ENCODE measurements around the gene DIPK1A.

DIPK1A gene

DNA sequence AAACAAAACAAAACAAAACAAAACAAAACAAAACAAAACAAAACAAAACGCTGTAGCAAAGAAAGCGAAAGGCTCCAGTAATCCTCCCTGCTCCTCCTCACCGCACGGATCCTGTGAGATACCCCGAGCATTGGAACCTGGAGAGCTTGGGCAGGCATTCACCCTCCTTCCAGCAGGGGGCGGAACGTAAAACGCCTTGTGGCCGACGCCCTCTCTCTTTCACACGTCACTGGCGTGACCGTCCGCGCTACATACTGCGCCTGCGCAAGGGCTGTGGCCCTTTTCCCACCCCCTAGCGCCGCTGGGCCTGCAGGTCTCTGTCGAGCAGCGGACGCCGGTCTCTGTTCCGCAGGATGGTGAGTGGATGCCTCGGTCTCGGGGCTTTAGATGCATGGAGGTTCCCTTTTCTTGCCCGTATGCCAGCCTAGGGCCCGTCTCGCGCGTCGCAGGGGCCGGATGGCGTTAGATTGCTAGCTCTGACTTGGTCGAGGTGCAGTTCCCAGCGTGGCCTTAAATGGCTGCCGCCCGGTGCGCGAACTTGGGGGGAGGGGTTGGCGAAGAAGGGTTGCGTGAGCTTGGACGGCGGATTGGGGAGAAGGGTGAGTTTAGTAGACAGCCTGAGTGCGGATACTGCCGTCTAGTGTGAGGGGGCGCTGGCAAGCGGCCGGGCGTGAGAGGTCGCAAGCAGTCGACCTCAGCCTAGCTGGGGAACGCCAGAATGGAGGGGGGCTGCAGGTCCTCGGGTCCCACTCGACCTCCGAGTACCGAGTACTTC, 129.3 kb downstream of the DIPK1A start, which contains the start of gene RPL5 (continued):
- TF ChIP-seq, protein P1, sequence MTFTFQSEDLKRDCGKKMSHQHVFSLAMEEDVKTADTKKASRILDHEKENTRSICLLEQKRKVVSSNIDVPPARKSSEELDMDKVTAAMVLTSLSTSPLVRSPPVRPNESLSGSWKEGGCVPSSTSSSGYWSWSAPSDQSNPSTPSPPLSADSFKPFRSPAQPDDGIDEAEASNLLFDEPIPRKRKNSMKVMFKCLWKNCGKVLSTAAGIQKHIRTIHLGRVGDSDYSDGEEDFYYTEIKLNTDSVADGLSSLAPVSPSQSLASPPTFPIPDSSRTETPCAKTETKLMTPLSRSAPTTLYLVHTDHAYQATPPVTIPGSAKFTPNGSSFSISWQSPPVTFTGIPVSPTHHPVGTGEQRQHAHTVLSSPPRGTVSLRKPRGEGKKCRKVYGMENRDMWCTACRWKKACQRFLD (tag by site-specific recombination; IDR thresholded peaks at IDR 0.05) = no peak
- TF ChIP-seq, protein P2, sequence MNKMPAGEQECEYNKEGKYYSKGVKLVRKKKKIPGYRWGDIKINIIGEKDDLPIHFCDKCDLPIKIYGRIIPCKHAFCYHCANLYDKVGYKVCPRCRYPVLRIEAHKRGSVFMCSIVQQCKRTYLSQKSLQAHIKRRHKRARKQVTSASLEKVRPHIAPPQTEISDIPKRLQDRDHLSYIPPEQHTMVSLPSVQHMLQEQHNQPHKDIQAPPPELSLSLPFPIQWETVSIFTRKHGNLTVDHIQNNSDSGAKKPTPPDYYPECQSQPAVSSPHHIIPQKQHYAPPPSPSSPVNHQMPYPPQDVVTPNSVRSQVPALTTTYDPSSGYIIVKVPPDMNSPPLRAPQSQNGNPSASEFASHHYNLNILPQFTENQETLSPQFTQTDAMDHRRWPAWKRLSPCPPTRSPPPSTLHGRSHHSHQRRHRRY (tag by site-specific recombination; IDR thresholded peaks at IDR 0.05) = peak; percentile 96; the same call in 1 of the 2 replicates
- peak; percentile 99 for TF ChIP-seq ZFP37 (tag by site-specific recombination; IDR thresholded peaks at IDR 0.05)
- TF ChIP-seq ZFP69B (tag by site-specific recombination; IDR thresholded peaks at IDR 0.05) = 0 out of 2 replicates have a peak, but pooled peaks have one; percentile 61
- no peak for TF ChIP-seq ZNF19 (tag by site-specific recombination; IDR thresholded peaks at IDR 0.05; ENCODE audit: low read depth)
- TF ChIP-seq, protein P3, sequence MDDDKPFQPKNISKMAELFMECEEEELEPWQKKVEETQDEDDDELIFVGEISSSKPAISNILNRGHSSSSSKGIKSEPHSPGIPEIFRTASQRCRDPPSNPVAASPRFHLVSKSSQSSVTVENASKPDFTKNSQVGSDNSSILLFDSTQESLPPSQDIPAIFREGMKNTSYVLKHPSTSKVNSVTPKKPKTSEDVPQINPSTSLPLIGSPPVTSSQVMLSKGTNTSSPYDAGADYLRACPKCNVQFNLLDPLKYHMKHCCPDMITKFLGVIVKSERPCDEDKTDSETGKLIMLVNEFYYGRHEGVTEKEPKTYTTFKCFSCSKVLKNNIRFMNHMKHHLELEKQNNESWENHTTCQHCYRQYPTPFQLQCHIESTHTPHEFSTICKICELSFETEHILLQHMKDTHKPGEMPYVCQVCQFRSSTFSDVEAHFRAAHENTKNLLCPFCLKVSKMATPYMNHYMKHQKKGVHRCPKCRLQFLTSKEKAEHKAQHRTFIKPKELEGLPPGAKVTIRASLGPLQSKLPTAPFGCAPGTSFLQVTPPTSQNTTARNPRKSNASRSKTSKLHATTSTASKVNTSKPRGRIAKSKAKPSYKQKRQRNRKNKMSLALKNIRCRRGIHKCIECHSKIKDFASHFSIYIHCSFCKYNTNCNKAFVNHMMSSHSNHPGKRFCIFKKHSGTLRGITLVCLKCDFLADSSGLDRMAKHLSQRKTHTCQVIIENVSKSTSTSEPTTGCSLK (tag by site-specific recombination; IDR thresholded peaks at IDR 0.05) = no peak
- no peak for TF ChIP-seq HOXD13 (CRISPR knock-in tag; IDR thresholded peaks at IDR 0.05; ENCODE audit: borderline replicate concordance)
- TF ChIP-seq, protein P4, sequence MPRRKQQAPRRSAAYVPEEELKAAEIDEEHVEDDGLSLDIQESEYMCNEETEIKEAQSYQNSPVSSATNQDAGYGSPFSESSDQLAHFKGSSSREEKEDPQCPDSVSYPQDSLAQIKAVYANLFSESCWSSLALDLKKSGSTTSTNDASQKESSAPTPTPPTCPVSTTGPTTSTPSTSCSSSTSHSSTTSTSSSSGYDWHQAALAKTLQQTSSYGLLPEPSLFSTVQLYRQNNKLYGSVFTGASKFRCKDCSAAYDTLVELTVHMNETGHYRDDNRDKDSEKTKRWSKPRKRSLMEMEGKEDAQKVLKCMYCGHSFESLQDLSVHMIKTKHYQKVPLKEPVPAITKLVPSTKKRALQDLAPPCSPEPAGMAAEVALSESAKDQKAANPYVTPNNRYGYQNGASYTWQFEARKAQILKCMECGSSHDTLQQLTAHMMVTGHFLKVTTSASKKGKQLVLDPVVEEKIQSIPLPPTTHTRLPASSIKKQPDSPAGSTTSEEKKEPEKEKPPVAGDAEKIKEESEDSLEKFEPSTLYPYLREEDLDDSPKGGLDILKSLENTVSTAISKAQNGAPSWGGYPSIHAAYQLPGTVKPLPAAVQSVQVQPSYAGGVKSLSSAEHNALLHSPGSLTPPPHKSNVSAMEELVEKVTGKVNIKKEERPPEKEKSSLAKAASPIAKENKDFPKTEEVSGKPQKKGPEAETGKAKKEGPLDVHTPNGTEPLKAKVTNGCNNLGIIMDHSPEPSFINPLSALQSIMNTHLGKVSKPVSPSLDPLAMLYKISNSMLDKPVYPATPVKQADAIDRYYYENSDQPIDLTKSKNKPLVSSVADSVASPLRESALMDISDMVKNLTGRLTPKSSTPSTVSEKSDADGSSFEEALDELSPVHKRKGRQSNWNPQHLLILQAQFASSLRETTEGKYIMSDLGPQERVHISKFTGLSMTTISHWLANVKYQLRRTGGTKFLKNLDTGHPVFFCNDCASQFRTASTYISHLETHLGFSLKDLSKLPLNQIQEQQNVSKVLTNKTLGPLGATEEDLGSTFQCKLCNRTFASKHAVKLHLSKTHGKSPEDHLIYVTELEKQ (tag by site-specific recombination; IDR thresholded peaks at IDR 0.05; ENCODE audit: borderline replicate concordance) = peak; percentile 55; the same call in 1 of the 2 replicates
- TF ChIP-seq KLF9 (tag by site-specific recombination; IDR thresholded peaks at IDR 0.05; ENCODE audit: low read depth) = peak; percentile 64
- no peak for TF ChIP-seq BCL11A (tag by site-specific recombination; IDR thresholded peaks at IDR 0.05; ENCODE audit: low read depth)
- TF ChIP-seq ZNF660 (tag by site-specific recombination; IDR thresholded peaks at IDR 0.05) = peak; percentile 96
- TF ChIP-seq GLIS2 (tag by site-specific recombination; IDR thresholded peaks at IDR 0.05) = peak; percentile 68
- peak; percentile 69; the same call in 1 of the 2 replicates for TF ChIP-seq REPIN1 (tag by site-specific recombination; IDR thresholded peaks at IDR 0.05; ENCODE audit: low read depth)
- TF ChIP-seq ZNF221 (tag by site-specific recombination; IDR thresholded peaks at IDR 0.05; ENCODE audit: borderline replicate concordance) = no peak
- peak; percentile 85 for TF ChIP-seq ZSCAN30 (tag by site-specific recombination; IDR thresholded peaks at IDR 0.05)
- TF ChIP-seq ZFHX2 (tag by site-specific recombination; conservative IDR thresholded peaks at IDR 0.05) = peak; percentile 47; the same call in 1 of the 2 replicates
- TF ChIP-seq OVOL3 (tag by site-specific recombination; IDR thresholded peaks at IDR 0.05) = peak; percentile 80; the same call in 1 of the 2 replicates
- TF ChIP-seq MEIS1 (CRISPR knock-in tag; IDR thresholded peaks at IDR 0.05; ENCODE audit: borderline replicate concordance) = no peak
- TF ChIP-seq, protein P5, sequence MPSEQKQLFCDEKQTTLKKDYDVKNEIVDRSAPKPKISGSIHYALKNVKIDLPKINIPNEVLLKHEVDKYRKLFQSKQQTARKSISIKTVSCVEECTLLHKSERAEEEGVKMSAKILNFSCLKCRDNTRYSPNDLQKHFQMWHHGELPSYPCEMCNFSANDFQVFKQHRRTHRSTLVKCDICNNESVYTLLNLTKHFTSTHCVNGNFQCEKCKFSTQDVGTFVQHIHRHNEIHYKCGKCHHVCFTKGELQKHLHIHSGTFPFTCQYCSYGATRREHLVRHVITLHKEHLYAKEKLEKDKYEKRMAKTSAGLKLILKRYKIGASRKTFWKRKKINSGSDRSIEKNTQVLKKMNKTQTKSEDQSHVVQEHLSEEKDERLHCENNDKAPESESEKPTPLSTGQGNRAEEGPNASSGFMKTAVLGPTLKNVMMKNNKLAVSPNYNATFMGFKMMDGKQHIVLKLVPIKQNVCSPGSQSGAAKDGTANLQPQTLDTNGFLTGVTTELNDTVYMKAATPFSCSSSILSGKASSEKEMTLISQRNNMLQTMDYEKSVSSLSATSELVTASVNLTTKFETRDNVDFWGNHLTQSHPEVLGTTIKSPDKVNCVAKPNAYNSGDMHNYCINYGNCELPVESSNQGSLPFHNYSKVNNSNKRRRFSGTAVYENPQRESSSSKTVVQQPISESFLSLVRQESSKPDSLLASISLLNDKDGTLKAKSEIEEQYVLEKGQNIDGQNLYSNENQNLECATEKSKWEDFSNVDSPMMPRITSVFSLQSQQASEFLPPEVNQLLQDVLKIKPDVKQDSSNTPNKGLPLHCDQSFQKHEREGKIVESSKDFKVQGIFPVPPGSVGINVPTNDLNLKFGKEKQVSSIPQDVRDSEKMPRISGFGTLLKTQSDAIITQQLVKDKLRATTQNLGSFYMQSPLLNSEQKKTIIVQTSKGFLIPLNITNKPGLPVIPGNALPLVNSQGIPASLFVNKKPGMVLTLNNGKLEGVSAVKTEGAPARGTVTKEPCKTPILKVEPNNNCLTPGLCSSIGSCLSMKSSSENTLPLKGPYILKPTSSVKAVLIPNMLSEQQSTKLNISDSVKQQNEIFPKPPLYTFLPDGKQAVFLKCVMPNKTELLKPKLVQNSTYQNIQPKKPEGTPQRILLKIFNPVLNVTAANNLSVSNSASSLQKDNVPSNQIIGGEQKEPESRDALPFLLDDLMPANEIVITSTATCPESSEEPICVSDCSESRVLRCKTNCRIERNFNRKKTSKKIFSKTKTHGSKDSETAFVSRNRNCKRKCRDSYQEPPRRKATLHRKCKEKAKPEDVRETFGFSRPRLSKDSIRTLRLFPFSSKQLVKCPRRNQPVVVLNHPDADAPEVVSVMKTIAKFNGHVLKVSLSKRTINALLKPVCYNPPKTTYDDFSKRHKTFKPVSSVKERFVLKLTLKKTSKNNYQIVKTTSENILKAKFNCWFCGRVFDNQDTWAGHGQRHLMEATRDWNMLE (tag by site-specific recombination; conservative IDR thresholded peaks at IDR 0.05; ENCODE audit: low read depth) = peak; percentile 38
- TF ChIP-seq ZNF473 (tag by site-specific recombination; IDR thresholded peaks at IDR 0.05) = no peak
- no peak for TF ChIP-seq ZNF248 (tag by site-specific recombination; IDR thresholded peaks at IDR 0.05)
- no peak for TF ChIP-seq ZNF37A (tag by site-specific recombination; IDR thresholded peaks at IDR 0.05)
- TF ChIP-seq ZNF2 (tag by site-specific recombination; IDR thresholded peaks at IDR 0.05) = peak; percentile 99
- TF ChIP-seq, protein P6, sequence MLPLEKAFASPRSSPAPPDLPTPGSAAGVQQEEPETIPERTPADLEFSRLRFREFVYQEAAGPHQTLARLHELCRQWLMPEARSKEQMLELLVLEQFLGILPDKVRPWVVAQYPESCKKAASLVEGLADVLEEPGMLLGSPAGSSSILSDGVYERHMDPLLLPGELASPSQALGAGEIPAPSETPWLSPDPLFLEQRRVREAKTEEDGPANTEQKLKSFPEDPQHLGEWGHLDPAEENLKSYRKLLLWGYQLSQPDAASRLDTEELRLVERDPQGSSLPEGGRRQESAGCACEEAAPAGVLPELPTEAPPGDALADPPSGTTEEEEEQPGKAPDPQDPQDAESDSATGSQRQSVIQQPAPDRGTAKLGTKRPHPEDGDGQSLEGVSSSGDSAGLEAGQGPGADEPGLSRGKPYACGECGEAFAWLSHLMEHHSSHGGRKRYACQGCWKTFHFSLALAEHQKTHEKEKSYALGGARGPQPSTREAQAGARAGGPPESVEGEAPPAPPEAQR (tag by site-specific recombination; IDR thresholded peaks at IDR 0.05) = 0 out of 2 replicates have a peak, but pooled peaks have one; percentile 32
- TF ChIP-seq ZNF114 (tag by site-specific recombination; IDR thresholded peaks at IDR 0.05) = no peak

Data from HEK293 (cell line).